PFSK-1 (cell line): ENCODE data around the gene EIF4E1B.

Source experiments
- FOXP2 ChIP-seq: optimal IDR thresholded peaks from 2 replicates; pipeline ENCODE3; 2011; ENCODE audit warnings: borderline replicate concordance, control low read depth, inconsistent platforms; ENCODE audit not compliant: insufficient read depth; ENCODE audit errors: extremely low read length, extremely low read depth
- POLR2AphosphoS5 ChIP-seq: IDR thresholded peaks from 2 replicates; pipeline ENCODE4 v1.6.1; 2012; ENCODE audit warnings: low read depth, mild to moderate bottlenecking, control low read depth, low read length, moderate library complexity
- REST ChIP-seq, 2 experiments: IDR thresholded peaks; 2 replicates each; pipeline versions ENCODE4 v1.6.1 to v1.8.0; 2011 to 2012; ENCODE audit warnings: low read depth in 2 of 2, low read length in 2 of 2, control low read depth in 1 of 2, inconsistent platforms in 1 of 2, mild to moderate bottlenecking in 1 of 2, moderate library complexity in 1 of 2; ENCODE audit not compliant: insufficient read depth in 1 of 2
- SIN3A ChIP-seq: IDR thresholded peaks from 2 replicates; pipeline ENCODE4 v1.6.1; 2012; ENCODE audit warnings: mild to moderate bottlenecking, low read length, moderate library complexity, borderline replicate concordance; ENCODE audit not compliant: insufficient read depth
- TAF1 ChIP-seq: IDR thresholded peaks from 2 replicates; pipeline ENCODE4 v1.6.1; 2012; ENCODE audit warnings: low read length, control low read depth, borderline replicate concordance; ENCODE audit not compliant: insufficient read depth

Gene EIF4E1B

GRCh38 chr5:176676361-176676824, 45.9 kb downstream of the EIF4E1B start:
- TF ChIP-seq REST (IDR thresholded peaks at IDR 0.05; ENCODE audit: insufficient read depth in 1 of 2, low read depth in 2 of 2, low read length in 2 of 2): no peak
- no peak for TF ChIP-seq TAF1
- no peak for TF ChIP-seq FOXP2
- no peak for TF ChIP-seq SIN3A
- no peak for TF ChIP-seq POLR2AphosphoS5

- no peak for TF ChIP-seq SIN3A
- TF ChIP-seq TAF1: no peak
- TF ChIP-seq FOXP2: no peak
- TF ChIP-seq REST (IDR thresholded peaks at IDR 0.05; ENCODE audit: insufficient read depth in 1 of 2, low read depth in 2 of 2, low read length in 2 of 2): no peak
- TF ChIP-seq POLR2AphosphoS5: no peak
These were observed 46.9 kb downstream of the EIF4E1B start for GRCh38 chr5:176677209-176677939.

GRCh38 chr5:176678584-176678983, 48.1 kb downstream of the EIF4E1B start:
- TF ChIP-seq REST (IDR thresholded peaks at IDR 0.05; ENCODE audit: insufficient read depth in 1 of 2, low read depth in 2 of 2, low read length in 2 of 2): no peak
- no peak for TF ChIP-seq TAF1
- TF ChIP-seq SIN3A: no peak
- TF ChIP-seq POLR2AphosphoS5: no peak
- no peak for TF ChIP-seq FOXP2

- TF ChIP-seq REST (IDR thresholded peaks at IDR 0.05; ENCODE audit: insufficient read depth in 1 of 2, low read depth in 2 of 2, low read length in 2 of 2) (no peak), SIN3A (no peak), POLR2AphosphoS5 (no peak), FOXP2 (no peak), TAF1 (no peak)
These were observed 49.1 kb downstream of the EIF4E1B start for GRCh38 chr5:176679365-176680225.
